Upper lobe of right lung (tissue), 1 donor: ENCODE results near the gene ANKRD18B. TPM values are rescaled to one million over a fixed set of nuclear protein-coding genes. Genes with fewer than 3 reads are reported as not detected.
"Not testable (repeated sequence)": the region's sequence is repeated elsewhere in the genome, so short reads cannot be mapped to it uniquely, and the experiment has no call there.

Source experiments
- ATAC-seq: fragments of 200-7000 bp; cut with Tn5 transposase; one replicate; pipeline ENCODE4 v1.9.1; 2020; ENCODE audit warnings: mild to moderate bottlenecking, moderate library complexity
- DNase-seq: peaks from one replicate; pipeline ENCODE4 v3.0.0-alpha.2; 2020
- H3K27ac ChIP-seq: fragments of 200-600 bp; one replicate; pipeline ENCODE4 v1.8.0; 2022
- H3K27me3 ChIP-seq: fragments of 200-600 bp; one replicate; pipeline ENCODE4 v1.8.0; 2022; ENCODE audit warnings: mild to moderate bottlenecking
- H3K36me3 ChIP-seq: fragments of 200-600 bp; one replicate; pipeline ENCODE4 v1.8.0; 2022
- H3K4me1 ChIP-seq: fragments of 200-600 bp; one replicate; pipeline ENCODE4 v1.8.0; 2022
- H3K4me3 ChIP-seq: fragments of 200-600 bp; one replicate; pipeline ENCODE4 v1.8.0; 2022; ENCODE audit warnings: mild to moderate bottlenecking
- H3K9me3 ChIP-seq: fragments of 200-600 bp; one replicate; pipeline ENCODE4 v1.8.0; 2022
- intact Hi-C: fragments of 100-400 bp; cut with DNase I; formaldehyde crosslinking; loops from one replicate; pipeline ENCODE4 v1.11.0; 2022
- total RNA-seq: library from RNA; stranded (reverse); fragmentation: NEBNext Ultra II Directional; extraction: Animal tissue kit (Norgen Biotek cat#: 25700); gene quantifications from one replicate; pipeline ENCODE4 v1.2.1, GENCODE V29; 2021
- TF ChIP-seq, protein P1 (sequence below): fragments of 200-600 bp; IDR thresholded peaks from one replicate; pipeline ENCODE4 v1.8.0; 2022; ENCODE audit warnings: antibody characterized with exemption
- donor health status: DM: no; HTN: yes; CAD: no; lungs with severe emphysema.

The ANKRD18B gene
- total RNA-seq, 1 donor from 2014 or later = 1.2 TPM

DNA sequence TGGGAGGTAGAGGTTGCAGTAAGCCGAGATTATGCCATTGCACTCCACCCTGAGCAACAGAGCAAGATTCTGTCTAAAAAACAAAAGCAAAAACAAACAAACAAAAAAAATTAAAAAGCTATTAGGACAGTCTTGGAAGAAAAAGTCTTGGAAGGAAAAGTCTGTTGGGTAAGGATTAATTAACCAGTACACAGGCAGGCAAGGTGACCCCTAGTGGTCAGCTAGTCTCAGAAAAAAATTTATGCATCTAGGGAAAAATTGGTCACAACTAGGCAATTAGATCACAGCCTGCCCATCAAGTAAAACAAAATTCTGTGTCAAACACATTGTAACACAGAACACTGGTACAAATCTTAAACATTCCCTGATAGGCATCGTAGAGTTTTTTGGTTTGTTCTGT, 6.7 kb upstream of the ANKRD18B start:
- no peak overlapping the region for H3K27ac ChIP-seq
- H3K27me3 ChIP-seq = peaks cover 16% of the 10 kb centered on the region
- DNase-seq (no peak), ATAC-seq (peak; percentile 78)
- no peak overlapping the region for H3K4me3 ChIP-seq
- no peaks in the 10 kb centered on the region for H3K4me1 ChIP-seq
- no peaks in the 10 kb centered on the region for H3K9me3 ChIP-seq
- no peaks in the 10 kb centered on the region for H3K36me3 ChIP-seq
- intact Hi-C loops = no loop called here
- TF ChIP-seq, protein P1, sequence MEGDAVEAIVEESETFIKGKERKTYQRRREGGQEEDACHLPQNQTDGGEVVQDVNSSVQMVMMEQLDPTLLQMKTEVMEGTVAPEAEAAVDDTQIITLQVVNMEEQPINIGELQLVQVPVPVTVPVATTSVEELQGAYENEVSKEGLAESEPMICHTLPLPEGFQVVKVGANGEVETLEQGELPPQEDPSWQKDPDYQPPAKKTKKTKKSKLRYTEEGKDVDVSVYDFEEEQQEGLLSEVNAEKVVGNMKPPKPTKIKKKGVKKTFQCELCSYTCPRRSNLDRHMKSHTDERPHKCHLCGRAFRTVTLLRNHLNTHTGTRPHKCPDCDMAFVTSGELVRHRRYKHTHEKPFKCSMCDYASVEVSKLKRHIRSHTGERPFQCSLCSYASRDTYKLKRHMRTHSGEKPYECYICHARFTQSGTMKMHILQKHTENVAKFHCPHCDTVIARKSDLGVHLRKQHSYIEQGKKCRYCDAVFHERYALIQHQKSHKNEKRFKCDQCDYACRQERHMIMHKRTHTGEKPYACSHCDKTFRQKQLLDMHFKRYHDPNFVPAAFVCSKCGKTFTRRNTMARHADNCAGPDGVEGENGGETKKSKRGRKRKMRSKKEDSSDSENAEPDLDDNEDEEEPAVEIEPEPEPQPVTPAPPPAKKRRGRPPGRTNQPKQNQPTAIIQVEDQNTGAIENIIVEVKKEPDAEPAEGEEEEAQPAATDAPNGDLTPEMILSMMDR = peak; percentile 77

- H3K4me1 ChIP-seq, H3K27ac ChIP-seq, DNase-seq, H3K36me3 ChIP-seq, H3K9me3 ChIP-seq, H3K4me3 ChIP-seq, intact Hi-C loops: not testable (repeated sequence)
- peak; percentile 48 for ATAC-seq
- H3K27me3 ChIP-seq = peaks cover 19% of the 10 kb centered on the region
Observed at GRCh38 chr9:33517934-33518577, 6.0 kb upstream of the ANKRD18B start.

DNA sequence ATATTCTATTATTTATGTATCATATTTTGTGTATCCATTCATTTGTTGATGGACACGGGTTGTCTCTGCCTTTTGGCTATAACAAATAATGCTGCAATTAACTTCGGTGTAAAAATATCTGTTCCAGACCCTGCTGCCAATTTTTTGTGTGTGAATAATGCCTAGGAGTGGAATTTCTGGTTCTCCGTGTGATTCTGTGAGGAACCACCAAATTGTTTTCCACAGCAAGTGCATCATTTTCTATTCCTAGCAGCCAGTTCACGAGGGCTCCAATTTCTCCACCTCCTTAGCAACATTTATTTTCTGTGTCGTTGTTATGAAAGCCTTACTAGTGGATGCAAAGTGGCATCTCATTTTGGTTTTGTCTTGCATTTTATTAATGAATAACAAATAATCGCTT, 2.2 kb upstream of the ANKRD18B start:
- H3K36me3 ChIP-seq, H3K27ac ChIP-seq, intact Hi-C loops, H3K4me1 ChIP-seq, ATAC-seq, DNase-seq, H3K9me3 ChIP-seq, H3K4me3 ChIP-seq: not testable (repeated sequence)
- peaks cover 54% of the 10 kb centered on the region for H3K27me3 ChIP-seq

DNA sequence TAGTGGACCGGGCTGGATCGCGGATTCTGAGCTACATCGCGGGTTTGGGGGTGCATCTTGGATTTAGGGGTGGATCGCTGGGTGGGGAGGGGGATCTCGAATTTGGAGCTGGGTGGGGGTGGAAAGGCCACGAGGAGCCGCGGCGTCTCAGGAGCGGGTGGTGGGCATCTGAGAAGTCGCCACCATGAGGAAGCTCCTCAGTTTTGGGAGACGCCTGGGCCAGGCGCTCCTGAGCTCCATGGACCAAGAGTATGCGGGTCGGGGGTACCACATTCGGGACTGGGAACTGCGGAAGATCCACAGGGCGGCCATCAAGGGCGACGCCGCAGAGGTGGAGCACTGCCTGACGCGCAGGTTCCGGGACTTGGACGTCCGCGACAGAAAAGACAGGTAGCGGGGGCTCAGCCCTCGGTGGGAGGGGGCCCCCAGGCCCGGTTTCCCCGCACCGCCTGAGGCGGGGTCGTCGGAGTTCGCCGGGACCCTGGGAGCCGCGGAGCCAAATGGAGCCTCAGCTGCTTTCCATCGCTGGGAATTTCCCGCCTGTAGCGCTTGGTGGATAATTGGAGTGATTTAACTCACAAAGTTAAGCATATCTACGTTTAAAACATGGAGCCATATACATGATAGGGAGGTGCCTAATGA, 376 bp downstream of the ANKRD18B start:
- peak; percentile 15 for ATAC-seq
- H3K36me3 ChIP-seq = no peaks in the 10 kb centered on the region
- DNase-seq = no peak
- H3K4me3 ChIP-seq = peak overlapping the region; percentile 16
- no peak overlapping the region for H3K27ac ChIP-seq
- H3K4me1 ChIP-seq = peaks cover 3% of the 10 kb centered on the region
- peaks cover 78% of the 10 kb centered on the region for H3K27me3 ChIP-seq
- intact Hi-C loops = no loop called here
- H3K9me3 ChIP-seq = no peaks in the 10 kb centered on the region
- TF ChIP-seq, protein P1 = no peak

DNA sequence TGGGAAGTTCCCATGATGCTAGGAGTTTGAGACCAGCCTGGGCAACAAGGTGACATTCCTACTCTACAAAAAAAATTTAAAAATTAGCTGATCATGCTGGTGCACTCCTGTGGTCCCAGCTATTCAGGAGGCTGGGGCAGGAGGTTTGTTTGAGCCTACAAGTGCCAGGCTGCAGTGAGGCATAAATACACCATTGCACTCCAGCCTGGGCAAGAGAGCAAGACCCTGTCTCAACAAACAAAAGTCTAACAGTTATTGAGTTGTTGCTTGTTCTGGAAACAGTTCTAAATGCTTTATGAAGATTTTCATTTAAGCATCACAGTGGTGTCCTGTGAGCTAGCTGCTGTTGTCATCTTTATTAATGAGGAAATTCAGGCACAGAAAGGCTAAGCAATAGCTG, 4.0 kb downstream of the ANKRD18B start:
- ATAC-seq, DNase-seq, intact Hi-C loops, H3K36me3 ChIP-seq, H3K4me3 ChIP-seq, H3K9me3 ChIP-seq, H3K27ac ChIP-seq, H3K4me1 ChIP-seq: not testable (repeated sequence)
- H3K27me3 ChIP-seq = peaks cover 68% of the 10 kb centered on the region

GRCh38 chr9:33533958-33534357, 9.9 kb downstream of the ANKRD18B start:
- H3K36me3 ChIP-seq, intact Hi-C loops, H3K4me1 ChIP-seq, H3K27ac ChIP-seq, H3K9me3 ChIP-seq, ATAC-seq, DNase-seq, H3K4me3 ChIP-seq: not testable (repeated sequence)
- H3K27me3 ChIP-seq = peaks cover 20% of the 10 kb centered on the region

DNA sequence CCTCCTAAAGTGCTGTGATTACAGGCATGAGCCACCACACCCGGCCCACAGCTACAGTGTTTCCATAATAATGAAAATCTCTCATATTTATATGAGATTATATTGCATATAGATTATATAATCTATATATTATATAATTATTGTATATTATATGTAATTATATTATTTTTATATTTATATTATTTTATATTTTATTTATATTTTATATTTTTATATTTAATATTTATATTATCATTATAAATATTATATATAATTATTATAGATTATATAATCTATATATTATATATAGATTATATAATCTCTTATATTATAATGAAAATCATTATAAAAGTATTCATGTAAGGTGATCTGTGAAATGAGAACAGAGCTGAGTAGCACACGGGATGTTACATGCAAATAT, 11.5 kb downstream of the ANKRD18B start:
- Histone ChIP-seq H3K4me3 (no peak overlapping the region), H3K27me3 (peaks cover 11% of the 10 kb centered on the region), H3K9me3 (no peaks in the 10 kb centered on the region), H3K27ac (no peak overlapping the region), H3K4me1 (no peaks in the 10 kb centered on the region), H3K36me3 (no peaks in the 10 kb centered on the region)
- no peak for DNase-seq
- no peak for ATAC-seq
- intact Hi-C loops = no loop called here
- TF ChIP-seq, protein P1 = no peak

DNA sequence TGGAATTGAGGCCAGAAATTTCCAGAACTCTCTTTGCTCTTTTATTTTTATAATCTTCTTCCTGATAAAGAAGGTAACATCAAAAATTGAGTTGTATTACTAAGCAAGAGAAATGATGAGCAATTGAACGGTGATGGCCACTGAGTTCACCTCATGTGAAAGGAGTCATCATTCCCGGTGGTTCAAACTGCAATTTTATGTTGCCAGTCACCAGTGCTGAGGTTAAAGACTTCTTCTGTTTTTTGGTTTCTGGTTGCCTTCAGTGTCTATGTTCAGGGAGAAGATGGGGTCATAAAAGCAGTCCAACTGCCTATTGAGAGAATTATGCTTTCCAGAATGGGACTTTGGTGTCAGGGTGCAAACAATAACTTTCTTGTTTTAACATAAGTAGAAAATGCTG, 19.4 kb downstream of the ANKRD18B start:
- H3K9me3 ChIP-seq, DNase-seq, intact Hi-C loops, H3K36me3 ChIP-seq, H3K4me3 ChIP-seq, H3K27ac ChIP-seq, ATAC-seq, H3K4me1 ChIP-seq, H3K27me3 ChIP-seq: not testable (repeated sequence)

DNA sequence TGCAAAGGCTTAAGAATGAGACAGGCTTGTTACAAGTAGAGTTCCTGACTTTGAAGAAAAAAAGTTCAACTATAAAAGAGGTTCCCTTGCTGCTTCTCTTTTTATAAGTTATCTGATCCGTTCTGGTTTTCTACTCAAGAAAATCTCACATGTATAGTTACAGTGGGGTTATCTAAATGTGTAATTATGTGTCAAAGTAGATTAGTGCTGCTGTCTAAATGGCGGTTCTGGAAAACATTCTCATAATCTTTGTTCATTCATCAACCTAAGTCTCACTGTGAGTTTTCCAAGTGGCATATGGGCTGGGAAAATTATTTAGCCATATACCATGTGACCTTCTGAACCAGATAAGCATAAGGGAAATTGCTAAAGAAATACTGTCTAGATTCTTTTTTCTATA, 21.7 kb downstream of the ANKRD18B start:
- ATAC-seq, H3K27ac ChIP-seq, intact Hi-C loops: not testable (repeated sequence)

DNA sequence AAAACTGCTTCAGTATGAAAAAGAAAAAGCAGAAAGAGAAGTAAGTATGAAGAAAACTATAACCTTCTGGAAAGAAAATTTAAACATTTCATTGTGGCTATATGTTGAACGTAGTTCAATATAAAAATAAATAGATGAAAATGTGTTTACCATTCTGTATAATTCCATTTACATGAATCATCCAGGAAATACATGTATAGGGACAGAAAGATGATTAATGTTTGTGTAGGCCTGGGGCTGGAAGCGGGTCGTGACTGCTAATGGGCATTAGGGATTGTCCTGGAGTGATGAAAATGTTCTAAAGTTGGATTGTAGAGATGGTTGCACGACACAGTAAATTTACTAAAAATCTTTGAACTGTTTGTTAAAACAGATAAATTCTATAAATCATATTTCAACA, 24.8 kb downstream of the ANKRD18B start:
- H3K27ac ChIP-seq, H3K4me1 ChIP-seq, H3K4me3 ChIP-seq, H3K27me3 ChIP-seq, ATAC-seq, intact Hi-C loops, H3K9me3 ChIP-seq, H3K36me3 ChIP-seq, DNase-seq: not testable (repeated sequence)

More for the DNA sequence above, 21.7 kb downstream of the ANKRD18B start:
- H3K4me3 ChIP-seq, H3K36me3 ChIP-seq, H3K4me1 ChIP-seq, H3K9me3 ChIP-seq, DNase-seq, H3K27me3 ChIP-seq: not testable (repeated sequence)

DNA sequence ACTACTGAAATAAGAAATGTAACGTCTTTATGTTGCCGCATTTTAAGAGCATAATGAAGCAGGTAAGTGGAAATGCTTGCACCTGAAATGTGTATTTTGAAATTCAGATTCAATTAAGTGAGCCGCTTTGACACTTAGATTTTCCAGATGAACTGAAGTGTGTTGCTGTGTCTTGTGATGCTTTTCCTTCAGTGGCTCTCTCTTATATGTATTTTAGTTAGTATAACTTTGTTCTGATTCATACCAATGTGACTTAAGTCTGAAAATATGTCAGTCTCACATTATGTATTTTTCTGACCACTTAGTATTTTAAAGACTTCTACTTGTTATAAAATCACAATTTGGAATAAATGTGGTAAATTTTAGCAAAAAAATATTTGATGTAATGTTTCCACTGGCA, 25.4 kb downstream of the ANKRD18B start:
- H3K27ac ChIP-seq, H3K9me3 ChIP-seq, H3K27me3 ChIP-seq, intact Hi-C loops, DNase-seq, ATAC-seq, H3K36me3 ChIP-seq, H3K4me1 ChIP-seq, H3K4me3 ChIP-seq: not testable (repeated sequence)
